ENCODE results near the gene ZRANB3. TPM values are rescaled to one million over a fixed set of nuclear protein-coding genes. Genes with fewer than 3 reads are reported as not detected.
"Not testable (repeated sequence)": the region's sequence is repeated elsewhere in the genome, so short reads cannot be mapped to it uniquely, and the experiment has no call there.

The ZRANB3 gene
- total RNA-seq, 1 donor from 2014 or later, result 3.7 TPM

- no peak for ATAC-seq
- Histone ChIP-seq H3K36me3 (no peaks in the 10 kb centered on the region), H3K4me3 (no peak overlapping the region), H3K4me1 (no peaks in the 10 kb centered on the region), H3K27ac (no peak overlapping the region), H3K27me3 (ENCODE audit: low read depth) (no peaks in the 10 kb centered on the region), H3K9me3 (peaks cover 8% of the 10 kb centered on the region)
- intact Hi-C loops (cut with DNase I), result no loop called here
- no peak for TF ChIP-seq CTCF (IDR thresholded peaks at IDR 0.05)
- no peak for DNase-seq
These were observed 226.3 kb downstream of the ZRANB3 start for GRCh38 chr2:135304694-135305093.

- intact Hi-C loops (cut with DNase I), result no loop called here
- ATAC-seq, result no peak
- Histone ChIP-seq H3K36me3 (no peaks in the 10 kb centered on the region), H3K27me3 (ENCODE audit: low read depth) (no peaks in the 10 kb centered on the region), H3K9me3 (peaks cover 8% of the 10 kb centered on the region), H3K27ac (no peak overlapping the region), H3K4me3 (no peak overlapping the region), H3K4me1 (no peaks in the 10 kb centered on the region)
- no peak for TF ChIP-seq CTCF (IDR thresholded peaks at IDR 0.05)
- no peak for DNase-seq
These were observed 231.3 kb downstream of the ZRANB3 start for GRCh38 chr2:135299658-135300244.

- intact Hi-C loops (cut with DNase I), result no loop called here
- H3K27ac ChIP-seq, result no peak overlapping the region
- no peak overlapping the region for H3K4me3 ChIP-seq
- H3K4me1 ChIP-seq, result no peaks in the 10 kb centered on the region
- H3K27me3 ChIP-seq (ENCODE audit: low read depth), result no peaks in the 10 kb centered on the region
- H3K36me3 ChIP-seq, result no peaks in the 10 kb centered on the region
- ATAC-seq (no peak), DNase-seq (no peak)
- TF ChIP-seq CTCF (IDR thresholded peaks at IDR 0.05), result no peak
- H3K9me3 ChIP-seq, result peaks cover 8% of the 10 kb centered on the region
These were observed 231.9 kb downstream of the ZRANB3 start for GRCh38 chr2:135299165-135299564.

- DNase-seq; H3K9me3 ChIP-seq; H3K4me1 ChIP-seq; H3K27ac ChIP-seq; H3K36me3 ChIP-seq; H3K27me3 ChIP-seq (ENCODE audit: low read depth); intact Hi-C loops (cut with DNase I); ATAC-seq; H3K4me3 ChIP-seq: not testable (repeated sequence)
These were observed 243.9 kb downstream of the ZRANB3 start for GRCh38 chr2:135287121-135287520.

- ATAC-seq (no peak), DNase-seq (no peak)
- H3K27me3 ChIP-seq (ENCODE audit: low read depth), result no peaks in the 10 kb centered on the region
- peaks cover 9% of the 10 kb centered on the region for H3K9me3 ChIP-seq
- no peak overlapping the region for H3K27ac ChIP-seq
- no peaks in the 10 kb centered on the region for H3K36me3 ChIP-seq
- TF ChIP-seq CTCF (IDR thresholded peaks at IDR 0.05), result no peak
- H3K4me3 ChIP-seq, result no peak overlapping the region
- intact Hi-C loops (cut with DNase I), result no loop called here
- no peaks in the 10 kb centered on the region for H3K4me1 ChIP-seq
These were observed 245.6 kb downstream of the ZRANB3 start for GRCh38 chr2:135285391-135285790.

- Histone ChIP-seq H3K36me3 (no peaks in the 10 kb centered on the region), H3K4me3 (no peak overlapping the region), H3K4me1 (no peaks in the 10 kb centered on the region), H3K27ac (no peak overlapping the region), H3K27me3 (ENCODE audit: low read depth) (no peaks in the 10 kb centered on the region), H3K9me3 (no peaks in the 10 kb centered on the region)
- ATAC-seq (no peak), DNase-seq (no peak)
- intact Hi-C loops (cut with DNase I), result no loop called here
- no peak for TF ChIP-seq CTCF (IDR thresholded peaks at IDR 0.05)
These were observed 249.6 kb downstream of the ZRANB3 start for GRCh38 chr2:135281379-135281778.
